GM12878 (cell line): ENCODE data around the gene PRR22.

Experiments used
- ATF7 ChIP-seq: fragments of 450-650 bp; IDR thresholded peaks from 2 replicates; pipeline ENCODE4 v1.6.1; 2016; ENCODE audit warnings: low read depth, mild to moderate bottlenecking
- EZH2 ChIP-seq: IDR thresholded peaks from 2 replicates; pipeline ENCODE4 v1.6.1; 2012; ENCODE audit warnings: low read depth, mild to moderate bottlenecking, control low read depth, inconsistent platforms, low read length, borderline replicate concordance; ENCODE audit not compliant: control insufficient read depth
- IRF3 ChIP-seq: fragments of 450-650 bp; IDR thresholded peaks from 2 replicates; pipeline ENCODE4 v1.6.1; 2014; ENCODE audit warnings: mild to moderate bottlenecking
- POLR2A ChIP-seq: IDR thresholded peaks from 2 replicates; pipeline ENCODE4 v1.6.1; 2011; ENCODE audit warnings: low read depth, mild to moderate bottlenecking, low read length
- RFX5 ChIP-seq: IDR thresholded peaks from 2 replicates; pipeline ENCODE4 v1.6.1; 2011; ENCODE audit warnings: low read depth, low read length, improper control_type of control experiment
- SIX5 ChIP-seq: IDR thresholded peaks from 2 replicates; pipeline ENCODE4 v1.6.1; 2011; ENCODE audit warnings: mild to moderate bottlenecking, low read depth, low read length, moderate library complexity; ENCODE audit not compliant: severe bottlenecking
- TAF1 ChIP-seq: IDR thresholded peaks from 2 replicates; pipeline ENCODE4 v1.6.1; 2011; ENCODE audit warnings: mild to moderate bottlenecking, low read depth, low read length, borderline replicate concordance
- TCF7 ChIP-seq: IDR thresholded peaks from 2 replicates; pipeline ENCODE4 v1.6.1; 2014; ENCODE audit warnings: antibody characterized with exemption, borderline replicate concordance
- USF2 ChIP-seq: IDR thresholded peaks from 2 replicates; pipeline ENCODE4 v1.6.1; 2011; ENCODE audit warnings: low read depth, low read length, improper control_type of control experiment, borderline replicate concordance
- TF ChIP-seq, protein P1 (sequence below), 3 experiments: IDR thresholded peaks in 2 of 3; conservative IDR thresholded peaks in 1 of 3; 2 replicates each; pipeline ENCODE4 v1.5.1; 2011; ENCODE audit warnings: low read depth in 3 of 3, low read length in 3 of 3, mild to moderate bottlenecking in 3 of 3, control low read depth in 2 of 3, moderate library complexity in 2 of 3, inconsistent platforms in 1 of 3, mixed read lengths in 1 of 3; ENCODE audit not compliant: control insufficient read depth in 2 of 3, insufficient read depth in 1 of 3; ENCODE audit errors: extremely low read depth in 1 of 3

DNA sequence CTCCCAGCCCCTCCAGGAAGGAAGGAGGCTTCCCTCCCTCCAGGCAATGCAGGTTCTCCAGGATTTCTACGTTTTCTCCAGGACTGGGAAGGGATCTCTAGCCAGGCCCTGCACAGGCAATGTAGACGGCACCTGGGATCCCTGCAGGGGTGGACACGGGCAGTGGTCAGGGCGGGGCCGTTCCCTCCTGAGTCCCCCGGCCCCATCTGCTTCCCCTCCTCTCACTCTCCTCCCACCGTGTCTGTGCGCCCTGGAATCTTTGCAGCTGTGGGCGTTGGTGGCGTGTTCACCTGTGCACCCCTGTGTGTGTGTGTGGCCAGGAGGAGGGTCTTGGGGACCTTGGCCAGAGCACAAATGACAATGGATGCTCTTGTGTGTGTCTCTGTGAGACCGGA is 30.3 kb upstream of the PRR22 start:
- TF ChIP-seq EZH2 (no peak), SIX5 (no peak), IRF3 (no peak), TCF7 (no peak), ATF7 (no peak), POLR2A (no peak), RFX5 (no peak), USF2 (no peak), TAF1 (no peak)
- TF ChIP-seq, protein P1, sequence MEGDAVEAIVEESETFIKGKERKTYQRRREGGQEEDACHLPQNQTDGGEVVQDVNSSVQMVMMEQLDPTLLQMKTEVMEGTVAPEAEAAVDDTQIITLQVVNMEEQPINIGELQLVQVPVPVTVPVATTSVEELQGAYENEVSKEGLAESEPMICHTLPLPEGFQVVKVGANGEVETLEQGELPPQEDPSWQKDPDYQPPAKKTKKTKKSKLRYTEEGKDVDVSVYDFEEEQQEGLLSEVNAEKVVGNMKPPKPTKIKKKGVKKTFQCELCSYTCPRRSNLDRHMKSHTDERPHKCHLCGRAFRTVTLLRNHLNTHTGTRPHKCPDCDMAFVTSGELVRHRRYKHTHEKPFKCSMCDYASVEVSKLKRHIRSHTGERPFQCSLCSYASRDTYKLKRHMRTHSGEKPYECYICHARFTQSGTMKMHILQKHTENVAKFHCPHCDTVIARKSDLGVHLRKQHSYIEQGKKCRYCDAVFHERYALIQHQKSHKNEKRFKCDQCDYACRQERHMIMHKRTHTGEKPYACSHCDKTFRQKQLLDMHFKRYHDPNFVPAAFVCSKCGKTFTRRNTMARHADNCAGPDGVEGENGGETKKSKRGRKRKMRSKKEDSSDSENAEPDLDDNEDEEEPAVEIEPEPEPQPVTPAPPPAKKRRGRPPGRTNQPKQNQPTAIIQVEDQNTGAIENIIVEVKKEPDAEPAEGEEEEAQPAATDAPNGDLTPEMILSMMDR (IDR thresholded peaks at IDR 0.05 in 2 of 3, conservative IDR thresholded peaks at IDR 0.05 in 1 of 3; ENCODE audit: control insufficient read depth in 2 of 3, extremely low read depth in 1 of 3, insufficient read depth in 1 of 3, low read depth in 3 of 3, low read length in 3 of 3) = no peak
